Pancreas (tissue), 10 donors: ENCODE data around the gene FRYL. TPM values are rescaled to one million over a fixed set of nuclear protein-coding genes. Genes with fewer than 3 reads are reported as not detected.

Source experiments
- ATAC-seq, 4 donors: fragments of 200-7000 bp; cut with Tn5 transposase; one replicate each; pipeline versions ENCODE4 v1.8.0 to v1.9.1; 2020; ENCODE audit warnings: mild to moderate bottlenecking in 4 of 4, moderate library complexity in 4 of 4
- DNase-seq, 6 donors: peaks; one replicate each; pipeline ENCODE4 v3.0.0-alpha.2; 2020
- FAIRE-seq: peaks from 2 replicates; lab custom pipeline; 2012; peaks lifted over from hg19 to GRCh38; lab: Jason Lieb, UNC
- H3K27ac ChIP-seq, 4 donors: fragments of 200-600 bp; sonication (generic); 1 replicate in 3 of 4; 2 replicates in 1 of 4; pipeline versions ENCODE4 v1.5.0 to v1.8.0; 2020
- H3K27me3 ChIP-seq, 4 donors: fragments of 200-600 bp; one replicate each; pipeline ENCODE4 v1.8.0; 2021
- H3K36me3 ChIP-seq, 3 donors: fragments of 200-600 bp; sonication (generic) in 1 of 3; one replicate each; pipeline versions ENCODE4 v1.5.0 to v1.8.0; 2020 to 2021
- H3K4me1 ChIP-seq, 3 donors: fragments of 200-600 bp; one replicate each; pipeline ENCODE4 v1.8.0; 2021
- H3K4me3 ChIP-seq, 4 donors: fragments of 200-600 bp; sonication (generic) in 2 of 4; one replicate each; pipeline versions ENCODE4 v1.5.0 to v1.8.0; 2020 to 2021
- H3K9me3 ChIP-seq, 4 donors: fragments of 200-600 bp; one replicate each; pipeline ENCODE4 v1.8.0; 2021
- WGBS, 2 donors: extraction: QIAGEN DNeasy Blood & Tissue Kit; methylation state at CpG; one replicate each; pipeline ENCODE4 v1.1.7; 2013; 5-methylcytosine and 5-hydroxymethylcytosine counted together
- intact Hi-C, 3 donors: fragments of 100-400 bp; cut with DNase I; formaldehyde crosslinking; loops; one replicate each; pipeline versions ENCODE4 v1.11.1 to v1.14.2; 2022
- polyA plus RNA-seq, 2 donors: library from polyadenylated mRNA; stranded (reverse); fragments of 200-250 nt; gene quantifications; one replicate each; pipeline ENCODE4 v1.2.3, GENCODE V29; 2013
- total RNA-seq, 6 donors: library from RNA; stranded (reverse); fragmentation: NEBNext Ultra II Directional in 4 of 6; extraction: Animal tissue kit (Norgen Biotek cat#: 25700) in 4 of 6; gene quantifications; one replicate each; pipeline versions ENCODE4 v1.2.1 to v1.2.4, GENCODE V29; 2021 to 2023
- TF ChIP-seq, protein P1 (sequence below), 4 donors: fragments of 200-600 bp; sonication (generic) in 3 of 4; IDR thresholded peaks; one replicate each; pipeline versions ENCODE4 v1.5.0 to v1.8.0; 2021; ENCODE audit warnings: antibody characterized with exemption in 4 of 4
- donor health status: healthy with polysubstance abuse.
- donor health status: DM: no; HTN: no; CAD: no; lungs with moderate emphysema.
- donor health status: DM: no; HTN: no; CAD: no.
- donor health status: control.
- donor health status: control.
- donor health status: Bipolar disorder and iron deficiency.
- donor health status: DM: yes; HTN: yes; CAD: no.
- donor health status: DM: no; HTN: no; CAD: no.
- donor health status: DM: no; HTN: no; CAD: no.
- donor health status: DM: yes; HTN: yes; CAD: no.

The FRYL gene
- total and polyA plus RNA-seq, 8 donors = 9.1 to 38.7 (median 20.7) TPM

DNA sequence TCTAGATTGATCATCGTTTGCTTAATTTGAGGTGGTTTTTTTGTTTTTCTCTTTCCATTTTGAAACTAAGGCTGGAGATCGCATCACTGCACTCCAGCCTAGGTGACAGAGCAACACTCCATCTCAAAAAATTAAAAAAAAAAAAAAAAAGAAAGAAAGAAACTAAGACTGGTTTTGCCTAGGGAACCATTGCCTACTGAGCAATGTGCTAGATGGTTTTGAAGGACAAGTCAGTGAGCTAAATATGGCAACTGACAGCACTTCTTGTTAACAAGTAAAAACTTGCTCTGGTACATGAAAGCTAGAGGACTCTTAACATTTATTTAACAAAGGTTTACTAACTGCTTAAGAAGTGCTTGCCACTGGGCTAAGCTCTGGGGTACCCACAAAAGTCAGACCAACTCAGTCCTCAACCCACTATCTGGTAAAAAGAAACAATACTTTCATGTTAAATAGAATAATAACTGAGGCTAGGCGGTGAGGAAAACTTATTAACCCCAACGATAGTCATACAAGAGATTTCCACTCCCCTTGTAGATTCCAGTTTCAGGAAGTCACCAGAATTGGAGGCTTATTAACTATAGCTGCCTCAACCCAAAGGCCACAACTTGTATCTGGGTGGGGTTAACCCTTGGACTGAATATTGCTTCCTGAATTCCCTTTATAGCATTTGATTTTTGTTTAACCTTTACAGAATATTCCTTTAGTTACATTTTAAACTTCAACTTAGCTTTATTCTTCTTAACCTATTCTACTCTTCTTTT lies 111.6 kb downstream of the FRYL start:
- ATAC-seq (peak in 2 of 4 donors; percentile 27 to 44), DNase-seq (no peak), FAIRE-seq (peak; percentile 94)
- Histone ChIP-seq H3K9me3 (no peaks in the 10 kb centered on the region), H3K27ac (no peak overlapping the region), H3K27me3 (no peaks in the 10 kb centered on the region), H3K4me3 (no peak overlapping the region), H3K36me3 (no peaks in the 10 kb centered on the region), H3K4me1 (peaks cover 0 to 15% (median 12%) of the 10 kb centered on the region in 3 donors)
- intact Hi-C loops = no loop called here
- TF ChIP-seq, protein P1, sequence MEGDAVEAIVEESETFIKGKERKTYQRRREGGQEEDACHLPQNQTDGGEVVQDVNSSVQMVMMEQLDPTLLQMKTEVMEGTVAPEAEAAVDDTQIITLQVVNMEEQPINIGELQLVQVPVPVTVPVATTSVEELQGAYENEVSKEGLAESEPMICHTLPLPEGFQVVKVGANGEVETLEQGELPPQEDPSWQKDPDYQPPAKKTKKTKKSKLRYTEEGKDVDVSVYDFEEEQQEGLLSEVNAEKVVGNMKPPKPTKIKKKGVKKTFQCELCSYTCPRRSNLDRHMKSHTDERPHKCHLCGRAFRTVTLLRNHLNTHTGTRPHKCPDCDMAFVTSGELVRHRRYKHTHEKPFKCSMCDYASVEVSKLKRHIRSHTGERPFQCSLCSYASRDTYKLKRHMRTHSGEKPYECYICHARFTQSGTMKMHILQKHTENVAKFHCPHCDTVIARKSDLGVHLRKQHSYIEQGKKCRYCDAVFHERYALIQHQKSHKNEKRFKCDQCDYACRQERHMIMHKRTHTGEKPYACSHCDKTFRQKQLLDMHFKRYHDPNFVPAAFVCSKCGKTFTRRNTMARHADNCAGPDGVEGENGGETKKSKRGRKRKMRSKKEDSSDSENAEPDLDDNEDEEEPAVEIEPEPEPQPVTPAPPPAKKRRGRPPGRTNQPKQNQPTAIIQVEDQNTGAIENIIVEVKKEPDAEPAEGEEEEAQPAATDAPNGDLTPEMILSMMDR (IDR thresholded peaks at IDR 0.05) = no peak
- 84 to 86% methylated on average over 4 of the region's 4 CpGs for WGBS, 2 donors

DNA sequence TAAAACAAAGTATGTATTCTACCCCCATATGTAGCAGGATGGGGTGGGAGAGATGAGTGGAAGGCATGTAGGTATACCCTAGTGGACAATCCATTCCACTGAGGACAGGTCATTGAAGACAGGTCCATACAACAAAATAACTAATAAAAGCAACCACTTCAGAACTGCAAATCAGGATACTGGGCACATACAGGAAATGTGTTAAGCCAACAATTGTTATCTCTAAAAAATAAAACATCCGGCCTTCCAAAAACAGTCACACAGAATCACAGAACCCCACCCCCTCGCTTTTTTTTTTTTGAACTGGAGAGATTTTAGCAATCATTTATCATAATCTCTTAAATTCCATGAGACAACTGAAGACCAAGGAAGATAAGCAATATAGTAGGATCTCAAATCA lies 112.9 kb downstream of the FRYL start:
- TF ChIP-seq, protein P1 (IDR thresholded peaks at IDR 0.05) = no peak
- no peaks in the 10 kb centered on the region for H3K27me3 ChIP-seq
- intact Hi-C loops = no loop called here
- no peak for FAIRE-seq
- no peak overlapping the region for H3K27ac ChIP-seq
- no peaks in the 10 kb centered on the region for H3K36me3 ChIP-seq
- H3K4me3 ChIP-seq = no peak overlapping the region
- DNase-seq = no peak
- no peaks in the 10 kb centered on the region for H3K9me3 ChIP-seq
- peaks cover 0 to 15% (median 12%) of the 10 kb centered on the region in 3 donors for H3K4me1 ChIP-seq
- WGBS, 2 donors = 60 to 64% methylated on average over 2 of the region's 2 CpGs
- ATAC-seq = no peak

DNA sequence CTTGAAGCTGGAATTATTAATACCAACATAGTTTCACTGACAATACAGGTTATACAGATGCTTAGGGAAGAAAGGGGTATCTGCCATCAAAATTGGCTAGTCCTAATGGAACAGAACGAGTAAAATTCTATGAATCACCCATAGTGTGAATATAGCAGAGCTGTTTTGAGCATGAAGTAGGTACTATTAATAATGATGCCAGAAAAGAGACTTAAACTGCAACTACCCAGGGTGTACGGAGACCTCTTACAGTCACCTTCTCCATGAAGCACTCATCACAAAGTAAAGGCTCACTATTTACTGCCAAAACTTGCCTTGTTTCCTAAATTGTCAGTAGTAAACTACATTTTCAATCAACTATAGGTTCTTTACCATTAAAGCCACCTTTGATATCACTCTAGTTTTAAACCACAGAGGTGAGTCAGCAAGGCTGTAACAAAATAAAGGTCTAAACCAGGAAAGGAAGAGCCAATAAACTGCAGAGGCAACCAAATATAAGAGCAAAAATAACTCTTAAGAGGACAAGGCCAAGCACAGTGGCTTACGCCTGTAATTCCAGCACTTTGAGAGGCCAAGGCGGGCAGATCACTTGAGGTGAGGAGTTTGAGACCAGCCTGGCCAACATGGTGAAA lies 114.4 kb downstream of the FRYL start:
- Histone ChIP-seq H3K36me3 (no peaks in the 10 kb centered on the region), H3K4me1 (peaks cover 0 to 15% (median 12%) of the 10 kb centered on the region in 3 donors), H3K9me3 (no peaks in the 10 kb centered on the region), H3K27me3 (no peaks in the 10 kb centered on the region), H3K4me3 (no peak overlapping the region), H3K27ac (no peak overlapping the region)
- intact Hi-C loops = no loop called here
- WGBS, 2 donors = 90 to 97% methylated on average over 4 of the region's 4 CpGs
- ATAC-seq (no peak), DNase-seq (no peak), FAIRE-seq (no peak)
- TF ChIP-seq, protein P1 (IDR thresholded peaks at IDR 0.05) = no peak

DNA sequence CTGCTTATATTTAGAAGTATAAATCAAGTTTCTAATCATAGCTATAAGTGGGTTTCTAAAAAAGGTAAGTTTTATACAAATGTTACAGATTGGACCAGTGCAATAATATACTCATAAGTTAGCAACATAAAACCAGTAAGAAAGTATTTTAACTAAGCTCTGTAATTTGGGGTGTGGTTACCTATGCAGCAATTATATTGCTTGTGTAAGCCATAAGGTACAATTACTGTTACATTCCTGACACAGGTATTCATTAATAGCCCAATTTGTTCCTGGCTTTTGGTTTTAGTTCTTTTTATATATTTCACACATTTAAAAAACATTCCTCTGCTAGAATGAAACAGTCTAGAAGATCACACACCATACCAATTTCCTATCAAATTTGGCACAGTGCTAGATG lies 115.1 kb downstream of the FRYL start:
- Histone ChIP-seq H3K9me3 (no peaks in the 10 kb centered on the region), H3K36me3 (no peaks in the 10 kb centered on the region), H3K27me3 (no peaks in the 10 kb centered on the region), H3K27ac (no peak overlapping the region), H3K4me1 (peaks cover 0 to 15% (median 12%) of the 10 kb centered on the region in 3 donors), H3K4me3 (no peak overlapping the region)
- TF ChIP-seq, protein P1 (IDR thresholded peaks at IDR 0.05) = no peak
- DNase-seq = no peak
- no peak for ATAC-seq
- intact Hi-C loops = no loop called here
- FAIRE-seq = peak; percentile 26

DNA sequence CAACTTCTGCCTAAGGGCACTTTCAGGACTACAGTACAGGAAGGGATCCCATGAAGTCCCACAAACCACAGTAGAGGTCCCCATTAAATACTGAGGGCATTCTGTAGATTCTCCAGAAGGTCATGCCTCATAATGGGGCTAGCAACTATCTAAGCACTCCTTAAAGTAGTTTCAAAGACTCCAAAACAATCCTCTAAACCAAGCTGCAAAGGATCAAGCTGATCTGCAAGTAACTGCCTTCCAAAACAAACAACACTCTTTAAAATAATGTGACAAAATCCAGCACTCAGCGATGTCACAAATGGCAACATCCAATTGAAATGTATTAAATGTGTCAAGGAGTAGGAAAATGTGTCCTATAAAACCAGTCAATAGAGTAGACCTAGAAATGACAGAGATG lies 118.7 kb downstream of the FRYL start:
- intact Hi-C loops = no loop called here
- Histone ChIP-seq H3K36me3 (no peaks in the 10 kb centered on the region), H3K4me1 (peaks cover 0 to 15% (median 12%) of the 10 kb centered on the region in 3 donors), H3K27ac (no peak overlapping the region), H3K27me3 (no peaks in the 10 kb centered on the region), H3K4me3 (no peak overlapping the region), H3K9me3 (no peaks in the 10 kb centered on the region)
- FAIRE-seq (no peak), ATAC-seq (no peak), DNase-seq (no peak)
- TF ChIP-seq, protein P1 (IDR thresholded peaks at IDR 0.05) = no peak
- 95 to 96% methylated on average over 1 of the region's 1 CpG for WGBS, 2 donors
